GM12878 (cell line): Measurements from ENCODE around the gene GLIPR1L1.

Experiments used
- BHLHE40 ChIP-seq, 2 experiments: fragments of 450-650 bp in 1 of 2; IDR thresholded peaks; 2 replicates each; pipeline ENCODE4 v1.6.1; 2011 to 2017; ENCODE audit warnings: low read depth in 2 of 2, borderline replicate concordance in 1 of 2, improper control_type of control experiment in 1 of 2, low read length in 1 of 2, mild to moderate bottlenecking in 1 of 2
- CREB1 ChIP-seq: IDR thresholded peaks from 2 replicates; pipeline ENCODE4 v1.6.1; 2012; ENCODE audit warnings: low read depth, mild to moderate bottlenecking, inconsistent platforms
- CTCF ChIP-seq, 3 experiments: IDR thresholded peaks in 2 of 3; conservative IDR thresholded peaks in 1 of 3; 2 replicates each; pipeline ENCODE4 v1.5.1; 2011; ENCODE audit warnings: low read depth in 3 of 3, low read length in 3 of 3, mild to moderate bottlenecking in 3 of 3, control low read depth in 2 of 3, moderate library complexity in 2 of 3, inconsistent platforms in 1 of 3, mixed read lengths in 1 of 3; ENCODE audit not compliant: control insufficient read depth in 2 of 3, insufficient read depth in 1 of 3; ENCODE audit errors: extremely low read depth in 1 of 3
- LARP7 ChIP-seq: fragments of 450-650 bp; IDR thresholded peaks from 2 replicates; pipeline ENCODE4 v1.6.1; 2017; ENCODE audit warnings: mild to moderate bottlenecking
- MEF2B ChIP-seq: fragments of 450-650 bp; IDR thresholded peaks from 2 replicates; pipeline ENCODE4 v1.6.1; 2018; ENCODE audit warnings: mild to moderate bottlenecking, moderate library complexity; ENCODE audit not compliant: partially characterized antibody, poor library complexity, severe bottlenecking

GRCh38 chr12:75407683-75408082 lies 73.2 kb downstream of the GLIPR1L1 start:
- TF ChIP-seq MEF2B = no peak
- no peak for TF ChIP-seq LARP7
- no peak for TF ChIP-seq CREB1
- no peak for TF ChIP-seq BHLHE40 (IDR thresholded peaks at IDR 0.05; ENCODE audit: borderline replicate concordance in 1 of 2, low read depth in 2 of 2, low read length in 1 of 2)
- TF ChIP-seq CTCF (IDR thresholded peaks at IDR 0.05 in 2 of 3, conservative IDR thresholded peaks at IDR 0.05 in 1 of 3; ENCODE audit: control insufficient read depth in 2 of 3, extremely low read depth in 1 of 3, insufficient read depth in 1 of 3, low read depth in 3 of 3, low read length in 3 of 3) = no peak
